ENCODE data around the gene KRTAP19-4. TPM values are rescaled to one million over a fixed set of nuclear protein-coding genes. Genes with fewer than 3 reads are reported as not detected.

KRTAP19-4 gene
- total RNA-seq, 1 experiment from 2014 or later: not detected

- no peaks in the 10 kb centered on the region for H3K4me1 Mint-ChIP-seq (ENCODE audit: low read depth, unreplicated experiment)
- H3K4me3 Mint-ChIP-seq (ENCODE audit: low read depth, unreplicated experiment): no peak overlapping the region
- H3K27ac Mint-ChIP-seq (ENCODE audit: unreplicated experiment): no peak overlapping the region
- BruUV-seq (replicated peaks): no TSS peak
- no peaks in the 10 kb centered on the region for H3K36me3 Mint-ChIP-seq (ENCODE audit: insufficient read depth, unreplicated experiment)
- intact Hi-C loops (cut with micrococcal nuclease; ENCODE audit: unreplicated experiment): no loop called here
- no peaks in the 10 kb centered on the region for H3K27me3 Mint-ChIP-seq (ENCODE audit: unreplicated experiment)
- no peak for TF ChIP-seq CTCF (IDR thresholded peaks at IDR 0.05; ENCODE audit: unreplicated experiment)
- H3K9me3 Mint-ChIP-seq (ENCODE audit: low read depth, unreplicated experiment): peaks cover 11% of the 10 kb centered on the region
- CTCF ChIA-PET: no interaction called here
- no peak for DNase-seq
Measured at GRCh38 chr21:30468900-30469714, 27.9 kb downstream of the KRTAP19-4 start.

GRCh38 chr21:30463713-30464112 lies 33.3 kb downstream of the KRTAP19-4 start:
- H3K4me1 Mint-ChIP-seq (ENCODE audit: low read depth, unreplicated experiment): no peaks in the 10 kb centered on the region

GRCh38 chr21:30448514-30448913 lies 48.5 kb downstream of the KRTAP19-4 start:
- Mint-ChIP-seq H3K4me3 (ENCODE audit: low read depth, unreplicated experiment) (no peak overlapping the region), H3K27me3 (ENCODE audit: unreplicated experiment) (no peaks in the 10 kb centered on the region), H3K9me3 (ENCODE audit: low read depth, unreplicated experiment) (no peaks in the 10 kb centered on the region), H3K27ac (ENCODE audit: unreplicated experiment) (no peak overlapping the region), H3K36me3 (ENCODE audit: insufficient read depth, unreplicated experiment) (no peaks in the 10 kb centered on the region), H3K4me1 (ENCODE audit: low read depth, unreplicated experiment) (no peaks in the 10 kb centered on the region)
- TF ChIP-seq CTCF (IDR thresholded peaks at IDR 0.05; ENCODE audit: unreplicated experiment): no peak
- no TSS peak for BruUV-seq (replicated peaks)
- CTCF ChIA-PET: interaction anchor here (0.6 kb wide), 1 partner anchor 550 kb away, joined by 6 read pairs; no protein-coding TSS in a partner anchor
- DNase-seq: no peak
- intact Hi-C loops (cut with micrococcal nuclease; ENCODE audit: unreplicated experiment): no loop called here

More at GRCh38 chr21:30463713-30464112, 33.3 kb downstream of the KRTAP19-4 start:
- Mint-ChIP-seq H3K36me3 (ENCODE audit: insufficient read depth, unreplicated experiment) (no peaks in the 10 kb centered on the region), H3K27me3 (ENCODE audit: unreplicated experiment) (no peaks in the 10 kb centered on the region), H3K4me3 (ENCODE audit: low read depth, unreplicated experiment) (no peak overlapping the region), H3K27ac (ENCODE audit: unreplicated experiment) (no peak overlapping the region), H3K9me3 (ENCODE audit: low read depth, unreplicated experiment) (peaks cover 5% of the 10 kb centered on the region)
- intact Hi-C loops (cut with micrococcal nuclease; ENCODE audit: unreplicated experiment): no loop called here
- CTCF ChIA-PET: no interaction called here
- no peak for TF ChIP-seq CTCF (IDR thresholded peaks at IDR 0.05; ENCODE audit: unreplicated experiment)
- BruUV-seq (replicated peaks): no TSS peak
- DNase-seq: no peak

DNA sequence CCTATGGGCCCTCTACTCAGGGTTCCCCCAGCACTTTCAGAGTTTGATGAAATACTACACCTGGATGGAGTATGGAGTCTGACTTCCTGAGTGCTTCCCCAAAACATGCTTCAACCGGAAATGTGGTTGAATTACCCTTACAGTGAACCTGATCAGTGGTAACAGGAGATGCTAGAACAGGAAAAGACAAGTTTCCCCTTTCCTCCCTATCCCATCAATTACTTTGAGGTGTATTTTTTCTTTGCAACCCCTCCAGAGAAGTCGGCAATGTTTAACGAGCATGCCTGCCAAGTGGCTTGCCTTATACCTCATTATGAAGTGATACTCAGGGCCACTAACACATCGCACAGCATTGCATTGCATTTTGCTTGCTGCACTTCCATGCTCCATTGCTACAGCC lies 49.9 kb downstream of the KRTAP19-4 start:
- no peaks in the 10 kb centered on the region for H3K27me3 Mint-ChIP-seq (ENCODE audit: unreplicated experiment)
- CTCF ChIA-PET: no interaction called here
- H3K4me3 Mint-ChIP-seq (ENCODE audit: low read depth, unreplicated experiment): no peak overlapping the region
- no TSS peak for BruUV-seq (replicated peaks)
- intact Hi-C loops (cut with micrococcal nuclease; ENCODE audit: unreplicated experiment): no loop called here
- no peaks in the 10 kb centered on the region for H3K4me1 Mint-ChIP-seq (ENCODE audit: low read depth, unreplicated experiment)
- no peaks in the 10 kb centered on the region for H3K9me3 Mint-ChIP-seq (ENCODE audit: low read depth, unreplicated experiment)
- TF ChIP-seq CTCF (IDR thresholded peaks at IDR 0.05; ENCODE audit: unreplicated experiment): no peak
- H3K36me3 Mint-ChIP-seq (ENCODE audit: insufficient read depth, unreplicated experiment): no peaks in the 10 kb centered on the region
- no peak overlapping the region for H3K27ac Mint-ChIP-seq (ENCODE audit: unreplicated experiment)
- no peak for DNase-seq

Other genes with a start within 250 kb of the KRTAP19-4 start
- gene KRTAP24-1, start 214.2 kb downstream of the KRTAP19-4 start, total RNA-seq (2022): not detected in 2 replicates
- not detected in 2 replicates for gene KRTAP25-1, start 207.7 kb downstream of the KRTAP19-4 start, total RNA-seq (2022)
- not detected in 2 replicates for gene KRTAP26-1, start 176.8 kb downstream of the KRTAP19-4 start, total RNA-seq (2022)
- not detected in 2 replicates for gene KRTAP27-1, start 159.5 kb downstream of the KRTAP19-4 start, total RNA-seq (2022)
- gene KRTAP23-1, start 148.6 kb downstream of the KRTAP19-4 start, total RNA-seq (2022): not detected in 2 replicates
- not detected in 2 replicates for gene KRTAP13-2, start 124.9 kb downstream of the KRTAP19-4 start, total RNA-seq (2022)
- gene KRTAP13-1, start 101.1 kb downstream of the KRTAP19-4 start, total RNA-seq (2022): not detected in 2 replicates
- not detected in 2 replicates for gene KRTAP13-3, start 71.2 kb downstream of the KRTAP19-4 start, total RNA-seq (2022)
- not detected in 2 replicates for gene KRTAP13-4, start 66.9 kb downstream of the KRTAP19-4 start, total RNA-seq (2022)
- not detected in 2 replicates for gene KRTAP15-1, start 56.9 kb downstream of the KRTAP19-4 start, total RNA-seq (2022)
- not detected in 2 replicates for gene KRTAP19-1, start 16.8 kb downstream of the KRTAP19-4 start, total RNA-seq (2022)
- not detected in 2 replicates for gene KRTAP19-2, start 9.7 kb downstream of the KRTAP19-4 start, total RNA-seq (2022)
- gene KRTAP19-3, start 5.2 kb downstream of the KRTAP19-4 start, total RNA-seq (2022): not detected in 2 replicates
- gene KRTAP19-5, start 5.0 kb upstream of the KRTAP19-4 start, total RNA-seq (2022): not detected in 2 replicates
- not detected in 2 replicates for gene KRTAP19-6, start 44.7 kb upstream of the KRTAP19-4 start, total RNA-seq (2022)
- gene KRTAP19-7, start 64.1 kb upstream of the KRTAP19-4 start, total RNA-seq (2022): not detected in 2 replicates
- gene KRTAP22-2, start 93.2 kb upstream of the KRTAP19-4 start, total RNA-seq (2022): not detected in 2 replicates
- gene KRTAP6-3, start 95.3 kb upstream of the KRTAP19-4 start, total RNA-seq (2022): not detected in 2 replicates
- not detected in 2 replicates for gene KRTAP6-2, start 101.7 kb upstream of the KRTAP19-4 start, total RNA-seq (2022)
- not detected in 2 replicates for gene KRTAP22-1, start 103.9 kb upstream of the KRTAP19-4 start, total RNA-seq (2022)
- gene KRTAP6-1, start 116.8 kb upstream of the KRTAP19-4 start, total RNA-seq (2022): not detected in 2 replicates
- not detected in 2 replicates for gene KRTAP20-1, start 119.3 kb upstream of the KRTAP19-4 start, total RNA-seq (2022)
- not detected in 2 replicates for gene KRTAP20-4, start 123.5 kb upstream of the KRTAP19-4 start, total RNA-seq (2022)
- not detected in 2 replicates for gene KRTAP20-2, start 138.0 kb upstream of the KRTAP19-4 start, total RNA-seq (2022)
- not detected in 2 replicates for gene KRTAP20-3, start 145.7 kb upstream of the KRTAP19-4 start, total RNA-seq (2022)
- gene KRTAP21-3, start 221.6 kb upstream of the KRTAP19-4 start, total RNA-seq (2022): not detected in 2 replicates

Measured in Calu3 (cell line).